NCI-H1092 treated with DMSO at 0.1 percent for 48 hours (cell line): ENCODE data around the gene PTPMT1.

ENCODE experiments used
- DNase-seq: peaks from one replicate; lab custom pipeline; 2025; lab: John Stamatoyannopoulos, UW

Gene PTPMT1

DNA sequence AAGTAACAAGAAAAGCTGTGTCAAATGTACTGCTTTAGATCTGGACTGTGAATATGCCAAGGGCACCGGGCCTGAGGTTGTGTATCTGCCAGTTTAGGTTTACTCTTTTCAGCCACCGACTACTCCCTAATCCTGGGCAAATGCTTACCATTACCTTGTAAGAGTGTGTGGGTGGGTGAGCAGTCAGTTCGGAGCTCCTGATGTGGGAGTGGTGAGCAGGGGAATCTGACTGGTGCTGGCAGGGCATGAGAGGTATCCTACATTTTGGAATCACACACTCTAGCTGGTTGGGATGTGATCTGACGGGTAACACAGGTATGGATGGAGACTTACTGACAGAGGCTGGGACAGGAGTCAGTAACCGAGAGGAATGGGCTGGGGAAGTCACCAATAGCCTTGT lies 18.4 kb downstream of the PTPMT1 start:
- no peak for DNase-seq

DNA sequence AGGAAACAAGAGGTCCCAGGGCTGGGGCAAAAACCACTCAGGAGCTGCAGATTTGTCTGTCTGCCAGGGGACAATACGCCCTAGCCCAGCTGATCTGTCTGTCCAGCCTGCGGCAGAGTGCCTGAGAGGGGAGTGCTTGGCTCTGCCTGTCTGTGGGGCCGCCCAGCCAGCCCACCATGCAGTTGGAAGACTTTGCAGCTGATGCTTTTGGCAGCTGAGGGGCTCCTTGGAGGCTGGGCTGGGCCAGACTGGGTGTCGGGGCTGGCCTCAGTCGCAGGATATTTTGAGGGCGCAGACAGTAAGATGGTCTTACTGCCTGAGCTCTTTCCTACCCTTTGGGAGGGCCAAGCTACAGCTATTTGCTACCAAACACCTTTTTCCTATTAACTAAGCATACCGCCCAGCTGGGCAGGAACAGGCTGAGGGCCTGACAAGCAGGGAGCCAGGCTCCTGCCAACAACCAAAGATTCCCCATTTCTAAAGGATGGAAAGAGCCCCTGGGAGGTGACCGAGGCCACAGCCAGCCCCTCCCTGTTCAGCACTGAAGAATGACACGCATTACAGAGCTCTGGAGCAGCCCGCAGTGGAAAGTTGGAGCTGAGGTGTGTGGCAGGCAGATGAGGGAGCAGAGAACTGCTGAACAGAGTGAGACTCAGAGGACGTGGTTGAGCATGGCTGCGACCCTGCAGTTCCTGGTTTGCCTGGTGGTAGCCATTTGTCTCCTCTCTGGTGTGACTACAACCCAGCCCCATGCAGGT lies 20.9 kb downstream of the PTPMT1 start, which contains the start of gene FAM180B:
Gene FAM180B (plus strand): TSS at position 581 of the 758 bp plus-strand sequence. CDS start 91 bp downstream, at position 672.
- no peak for DNase-seq

DNA sequence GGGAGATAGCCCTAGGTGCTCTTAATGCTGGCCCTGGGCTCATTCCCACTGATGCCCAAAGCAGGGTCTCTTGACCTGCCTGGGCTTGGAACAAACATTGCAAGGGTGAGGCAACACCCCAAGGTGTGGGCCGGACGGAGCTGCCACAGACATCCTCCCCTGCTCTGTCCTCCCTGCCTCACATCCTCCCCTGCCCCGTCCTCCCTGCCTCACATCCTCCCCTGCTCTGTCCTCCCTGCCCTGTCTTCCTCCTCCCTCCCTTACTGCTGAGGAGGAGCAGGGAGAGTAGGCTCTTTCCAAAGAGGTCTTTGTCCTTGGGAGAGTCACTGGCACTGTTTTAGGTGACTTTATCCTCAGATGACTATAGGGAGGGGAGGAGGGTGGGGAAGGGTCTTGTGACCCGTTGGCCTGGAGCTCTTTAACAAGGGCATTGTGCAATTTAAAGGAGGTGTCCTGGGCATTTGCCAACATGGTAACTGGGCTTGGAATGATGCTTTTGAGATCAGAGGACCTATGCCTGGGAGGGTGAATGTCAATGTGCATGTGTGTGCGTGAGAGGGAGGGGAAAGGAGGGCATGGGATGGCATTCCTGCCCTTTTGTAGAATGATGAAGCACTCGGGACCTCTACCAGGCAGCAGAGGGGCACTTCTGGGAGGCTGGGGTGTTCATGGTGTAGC lies 21.8 kb downstream of the PTPMT1 start:
- DNase-seq, result no peak

- DNase-seq, result no peak
Measured at GRCh38 chr11:47587723-47588326, 22.4 kb downstream of the PTPMT1 start.

DNA sequence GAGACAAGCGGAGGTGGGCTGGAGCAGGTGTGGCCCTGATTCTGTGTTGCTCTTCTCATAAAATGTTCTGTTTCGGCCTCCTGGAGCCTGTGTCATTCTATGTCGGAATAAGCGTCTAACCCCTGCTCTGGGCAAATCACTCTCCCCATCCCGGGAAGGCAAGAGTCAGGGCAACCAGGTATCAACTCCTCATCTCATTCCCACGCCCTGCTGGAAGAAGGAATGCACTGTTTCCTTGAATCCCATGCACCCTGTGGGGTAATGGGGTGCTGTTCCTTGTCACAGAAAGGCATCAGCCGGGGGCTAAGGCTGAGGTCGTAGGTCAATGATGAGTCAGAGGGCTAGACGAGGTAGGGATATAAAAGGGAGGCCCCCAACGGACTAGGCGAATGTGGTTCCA lies 23.7 kb downstream of the PTPMT1 start:
- DNase-seq, result no peak

- no peak for DNase-seq
Measured at GRCh38 chr11:47589584-47589976, 24.2 kb downstream of the PTPMT1 start.

- no peak for DNase-seq
Measured at GRCh38 chr11:47589977-47590861, 24.8 kb downstream of the PTPMT1 start.

GRCh38 chr11:47591764-47592163 lies 26.4 kb downstream of the PTPMT1 start:
- DNase-seq, result no peak

DNA sequence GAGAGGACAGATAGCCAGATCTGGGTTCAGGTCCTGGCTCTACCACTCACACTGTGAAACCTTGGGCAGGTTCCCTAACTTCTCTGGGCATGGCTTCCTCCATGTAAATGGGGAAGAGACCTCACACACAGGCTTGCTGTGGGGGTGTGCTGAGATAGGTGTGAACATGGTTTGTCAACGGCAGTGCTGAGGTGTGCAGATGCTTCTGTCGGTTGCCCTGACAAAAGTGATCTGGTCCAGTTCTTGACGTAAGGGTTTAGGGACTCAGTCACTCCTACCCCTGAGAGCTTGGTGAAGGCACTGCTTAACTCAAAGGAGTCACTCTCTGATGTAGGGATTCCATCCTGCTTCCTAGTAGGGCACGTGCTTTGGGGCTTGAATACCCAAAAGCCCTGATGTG lies 26.9 kb downstream of the PTPMT1 start:
- no peak for DNase-seq

DNA sequence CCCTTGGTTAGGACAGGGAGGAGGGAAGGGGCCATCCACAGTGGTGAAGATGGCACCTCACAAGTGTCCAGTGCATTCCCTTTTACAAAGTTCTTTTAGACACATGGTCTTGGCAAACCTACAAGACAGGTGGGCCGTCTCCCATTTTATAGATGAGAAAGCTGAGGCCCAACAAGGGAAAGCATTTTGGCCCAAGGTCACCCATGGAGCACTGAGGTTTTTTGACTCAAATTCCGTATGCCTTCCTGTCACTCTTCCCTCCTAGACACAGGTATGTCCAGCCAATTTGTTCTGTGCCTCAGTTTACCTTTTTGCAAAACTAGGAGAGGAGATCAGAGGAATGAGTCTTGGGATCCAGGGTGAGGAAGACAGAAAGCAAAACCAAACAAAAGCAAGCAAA lies 27.6 kb downstream of the PTPMT1 start:
- no peak for DNase-seq

GRCh38 chr11:47593492-47593933 lies 28.1 kb downstream of the PTPMT1 start:
- DNase-seq, result no peak

DNA sequence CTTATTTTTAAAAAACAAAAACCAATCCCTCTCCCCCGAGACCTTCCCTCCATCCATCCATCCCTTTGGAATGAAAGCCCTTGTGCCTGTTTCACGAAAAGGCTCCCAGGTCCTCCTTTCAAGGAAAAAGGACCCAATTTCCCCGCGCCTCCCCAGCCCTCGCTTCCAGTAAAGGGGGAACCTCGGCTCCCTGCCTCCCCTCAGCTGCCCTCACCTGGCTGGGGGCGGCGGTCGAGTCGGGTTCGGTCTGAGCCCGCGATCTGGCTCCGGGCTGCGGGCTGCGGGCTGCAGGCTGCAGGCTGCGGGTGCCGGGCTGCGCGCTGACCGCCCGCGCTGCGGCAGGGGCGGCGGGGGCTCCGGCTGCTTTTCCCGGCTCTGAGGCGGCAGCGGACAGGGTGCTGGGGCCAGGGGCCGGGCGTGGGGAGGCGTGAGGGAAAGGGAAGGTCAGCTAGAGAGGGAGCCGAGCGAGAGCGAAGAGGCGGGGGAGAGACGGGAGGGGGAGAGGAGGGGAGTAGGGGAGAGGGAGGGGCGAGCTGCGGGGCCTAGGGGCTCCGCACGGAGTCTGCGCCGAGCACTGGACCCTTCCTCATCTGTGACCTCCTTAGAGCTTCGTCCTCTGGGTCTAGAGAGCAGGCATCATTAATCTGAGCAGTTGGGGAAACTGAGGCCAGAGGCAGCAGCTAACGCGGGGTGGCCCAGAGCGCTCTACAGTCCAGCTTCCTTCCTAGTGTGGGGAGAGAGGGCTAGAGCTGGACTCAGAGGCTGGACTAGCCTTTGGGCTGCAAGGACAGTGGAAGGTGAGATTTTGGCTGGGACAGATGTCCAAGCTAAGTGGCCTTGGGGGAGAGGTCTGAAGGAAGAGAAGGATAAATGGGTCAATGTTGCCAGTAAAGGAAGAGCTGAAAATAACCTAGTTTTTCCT lies 28.8 kb downstream of the PTPMT1 start, which contains the start of gene C1QTNF4:
Gene C1QTNF4 (minus strand): TSS at position 478 of the 922 bp plus-strand sequence. CDS start 3,601 bp downstream, outside the sequence.
- DNase-seq, result peak; percentile 20

DNA sequence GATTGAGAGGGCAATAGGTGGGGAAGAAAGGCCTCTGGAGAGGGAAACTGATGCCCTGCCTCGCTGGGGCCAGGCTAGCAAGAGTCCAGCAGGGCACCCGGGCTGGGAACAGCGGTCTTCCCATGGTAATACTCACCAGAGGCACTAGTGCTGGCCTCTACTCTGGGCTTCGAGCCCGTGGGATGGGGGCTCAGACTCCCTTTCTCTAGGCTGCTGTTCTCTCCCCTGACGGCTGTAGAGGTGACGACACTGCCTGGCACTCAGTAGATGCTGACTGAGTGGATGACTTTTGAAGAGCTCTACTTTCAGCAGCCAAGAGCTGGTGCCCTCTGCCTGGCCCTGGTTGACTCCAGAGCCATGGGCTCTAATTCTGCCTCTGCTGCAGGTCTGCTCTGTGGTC lies 29.6 kb downstream of the PTPMT1 start:
- DNase-seq, result no peak

- no peak for DNase-seq
Measured at GRCh38 chr11:47595967-47596366, 30.6 kb downstream of the PTPMT1 start.

DNA sequence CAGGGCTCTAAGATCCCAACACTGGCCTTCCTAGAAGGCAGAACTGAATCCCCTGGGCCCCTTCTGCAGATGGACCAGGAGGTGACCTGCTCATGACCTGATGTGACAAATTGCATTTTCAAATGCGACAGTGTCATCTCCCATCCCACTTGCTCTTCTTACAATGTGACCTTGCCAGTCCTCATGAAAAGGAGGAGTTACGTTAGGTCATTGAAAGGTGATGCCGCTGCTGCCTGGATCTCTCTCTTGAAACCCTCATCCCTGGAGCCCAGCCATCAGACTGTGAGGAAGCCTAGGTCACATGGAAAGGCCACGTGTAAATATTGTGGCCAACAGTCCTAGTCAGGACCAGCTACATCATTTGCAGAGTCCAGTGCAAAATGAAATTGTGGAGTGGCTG lies 34.5 kb downstream of the PTPMT1 start:
- no peak for DNase-seq

DNA sequence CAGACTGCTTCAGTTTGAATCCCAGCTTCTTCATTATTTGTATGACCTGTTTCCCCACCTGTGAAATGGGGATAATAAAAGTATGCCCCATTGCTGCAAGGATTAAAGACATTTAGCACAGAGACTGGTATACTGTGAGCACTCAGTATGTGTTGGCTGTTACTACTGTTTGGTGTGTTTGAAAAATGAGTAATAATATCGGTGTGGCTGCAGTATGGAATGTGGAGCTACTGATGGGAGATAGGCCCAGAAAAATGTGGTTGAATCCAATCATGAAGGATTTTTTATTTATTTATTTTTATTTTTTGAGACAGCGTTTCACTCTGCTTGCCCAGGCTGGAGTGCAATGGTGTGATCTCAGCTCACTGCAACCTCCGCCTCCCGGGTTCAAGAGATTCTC lies 37.9 kb downstream of the PTPMT1 start:
- no peak for DNase-seq

GRCh38 chr11:47605921-47606320 lies 40.5 kb downstream of the PTPMT1 start:
- no peak for DNase-seq

GRCh38 chr11:47606731-47607130 lies 41.3 kb downstream of the PTPMT1 start:
- no peak for DNase-seq

- no peak for DNase-seq
Measured at GRCh38 chr11:47607380-47607779, 42.0 kb downstream of the PTPMT1 start.

- no peak for DNase-seq
Measured at GRCh38 chr11:47609675-47610074, 44.3 kb downstream of the PTPMT1 start.

- no peak for DNase-seq
Measured at GRCh38 chr11:47611348-47611794, 46.0 kb downstream of the PTPMT1 start.
